Fibroblast of lung (primary cell): ENCODE measurements around the gene DLL3.
"Not testable (repeated sequence)": the region's sequence is repeated elsewhere in the genome, so short reads cannot be mapped to it uniquely, and the experiment has no call there.

Experiments
- CTCF ChIP-seq, 2 donors: IDR thresholded peaks in 1 of 2; conservative IDR thresholded peaks in 1 of 2; 1 replicate in 1 of 2; 2 replicates in 1 of 2; pipeline ENCODE4 v1.5.1; 2011 to 2012; ENCODE audit warnings: low read length in 2 of 2, control low read depth in 1 of 2, inconsistent platforms in 1 of 2, low read depth in 1 of 2, mild to moderate bottlenecking in 1 of 2
- EZH2 ChIP-seq: IDR thresholded peaks from 2 replicates; pipeline ENCODE4 v1.5.1; 2012; ENCODE audit warnings: low read length, control low read depth, mild to moderate bottlenecking; ENCODE audit errors: missing control alignments

GRCh38 chr19:39451257-39451656 is 47.5 kb upstream of the DLL3 start:
- not testable (repeated sequence) for TF ChIP-seq CTCF (conservative IDR thresholded peaks at IDR 0.05 in 1 of 2, IDR thresholded peaks at IDR 0.05 in 1 of 2; ENCODE audit: low read depth in 1 of 2, low read length in 2 of 2); EZH2
